Suprapubic skin (tissue), 4 donors: ENCODE results near the gene METTL25.

Experiments used
- POLR2A ChIP-seq, 2 donors: fragments of 450-650 bp; IDR thresholded peaks; one replicate each; pipeline ENCODE4 v1.6.1; 2017; ENCODE audit warnings: antibody characterized with exemption in 2 of 2, mild to moderate bottlenecking in 2 of 2, moderate library complexity in 2 of 2
- POLR2AphosphoS5 ChIP-seq, 3 donors: sonication (generic); formaldehyde crosslinking; IDR thresholded peaks; one replicate each; pipeline ENCODE4 v1.6.1; 2017; ENCODE audit warnings: antibody characterized with exemption in 3 of 3
- TF ChIP-seq, protein P1 (sequence below), 2 donors: fragments of 200-600 bp in 1 of 2; fragments of 450-650 bp in 1 of 2; sonication (generic) in 1 of 2; IDR thresholded peaks; one replicate each; pipeline ENCODE4 v1.5.1; 2016 to 2019; ENCODE audit warnings: antibody characterized with exemption in 2 of 2, mild to moderate bottlenecking in 1 of 2, moderate library complexity in 1 of 2

DNA sequence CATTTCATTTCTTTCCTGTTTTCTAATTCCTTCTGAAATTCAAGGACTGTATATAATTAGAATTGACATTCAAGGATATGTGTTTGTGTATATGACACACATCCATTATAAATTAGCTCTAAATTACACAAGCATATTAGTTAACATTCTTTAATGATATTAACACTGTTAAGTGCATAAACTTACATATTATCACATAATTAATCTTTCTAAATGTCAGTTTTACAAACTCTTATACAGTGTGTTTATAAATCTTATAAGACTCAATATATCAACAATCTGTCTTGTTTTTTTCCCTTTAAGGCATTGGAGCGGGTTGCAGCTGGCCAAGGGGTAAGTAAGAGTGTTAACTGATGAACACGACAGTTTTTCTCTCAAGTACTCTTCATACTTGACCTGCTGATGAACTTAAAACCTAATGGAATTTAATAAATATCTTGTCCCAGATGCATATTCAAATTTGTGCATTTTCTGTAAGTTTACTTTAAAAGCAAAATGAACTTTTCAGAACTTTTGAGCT, 76.1 kb downstream of the METTL25 start:
- TF ChIP-seq, protein P1, sequence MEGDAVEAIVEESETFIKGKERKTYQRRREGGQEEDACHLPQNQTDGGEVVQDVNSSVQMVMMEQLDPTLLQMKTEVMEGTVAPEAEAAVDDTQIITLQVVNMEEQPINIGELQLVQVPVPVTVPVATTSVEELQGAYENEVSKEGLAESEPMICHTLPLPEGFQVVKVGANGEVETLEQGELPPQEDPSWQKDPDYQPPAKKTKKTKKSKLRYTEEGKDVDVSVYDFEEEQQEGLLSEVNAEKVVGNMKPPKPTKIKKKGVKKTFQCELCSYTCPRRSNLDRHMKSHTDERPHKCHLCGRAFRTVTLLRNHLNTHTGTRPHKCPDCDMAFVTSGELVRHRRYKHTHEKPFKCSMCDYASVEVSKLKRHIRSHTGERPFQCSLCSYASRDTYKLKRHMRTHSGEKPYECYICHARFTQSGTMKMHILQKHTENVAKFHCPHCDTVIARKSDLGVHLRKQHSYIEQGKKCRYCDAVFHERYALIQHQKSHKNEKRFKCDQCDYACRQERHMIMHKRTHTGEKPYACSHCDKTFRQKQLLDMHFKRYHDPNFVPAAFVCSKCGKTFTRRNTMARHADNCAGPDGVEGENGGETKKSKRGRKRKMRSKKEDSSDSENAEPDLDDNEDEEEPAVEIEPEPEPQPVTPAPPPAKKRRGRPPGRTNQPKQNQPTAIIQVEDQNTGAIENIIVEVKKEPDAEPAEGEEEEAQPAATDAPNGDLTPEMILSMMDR (IDR thresholded peaks at IDR 0.05): no peak
- no peak for TF ChIP-seq POLR2AphosphoS5 (IDR thresholded peaks at IDR 0.05)
- no peak for TF ChIP-seq POLR2A (IDR thresholded peaks at IDR 0.05)
